GM12878 (cell line): ENCODE data around the gene RGMB. TPM values are rescaled to one million over a fixed set of nuclear protein-coding genes. Genes with fewer than 3 reads are reported as not detected.
A peak's percentile ranks its signal among the peaks of the same experiment; 100 is the strongest.

ENCODE experiments used
- ATAC-seq: fragments of 200-7000 bp; cut with Tn5 transposase; 3 replicates; pipeline ENCODE4 v1.9.1; 2020; ENCODE audit warnings: mild to moderate bottlenecking, moderate library complexity
- BruUV-seq: library from RNA; stranded (reverse); fragments of 400-500 nt; replicated peaks from 2 replicates; lab custom pipeline; 2021; lab: Mats Ljungman, UMichigan
- CTCF ChIA-PET: fragments of 300-600 bp; sonication (Branson Sonifier 250); formaldehyde crosslinking; extraction: SDS; loops from one replicate; lab custom pipeline; 2021; ENCODE audit warnings: inconsistent platforms; lab: Yijun Ruan, JAX
- POLR2A ChIA-PET: fragments of 350-600 bp; formaldehyde crosslinking; extraction: SDS; loops from one replicate; lab custom pipeline; 2021; ENCODE audit warnings: inconsistent platforms; lab: Charles Lee
- RAD21 ChIA-PET: fragments of 300-600 bp; sonication (Branson Sonifier 250); formaldehyde crosslinking; loops from one replicate; lab custom pipeline; 2023; ENCODE audit warnings: antibody characterized with exemption; ENCODE audit not compliant: unreplicated experiment; lab: Charles Lee
- SMC1A ChIA-PET: fragments of 300-600 bp; sonication (Branson Sonifier 250); formaldehyde crosslinking; loops from one replicate; lab custom pipeline; 2023; ENCODE audit not compliant: unreplicated experiment, uncharacterized antibody; lab: Charles Lee
- DNase-seq: peaks from one replicate; pipeline ENCODE4 v3.0.0-alpha.2; 2011; ENCODE audit warnings: low read depth, low spot score
- FAIRE-seq: peaks from 3 replicates; lab custom pipeline; 2011; peaks lifted over from hg19 to GRCh38; lab: Jason Lieb, UNC
- H2AFZ ChIP-seq: 2 replicates; pipeline ENCODE4 v1.6.0; 2011; ENCODE audit warnings: low read depth, low read length, control low read depth; ENCODE audit not compliant: control insufficient read depth
- H3K27ac ChIP-seq: 2 replicates; pipeline ENCODE4 v1.5.1; 2011; ENCODE audit warnings: control low read depth; ENCODE audit not compliant: control insufficient read depth, insufficient read depth
- H3K27me3 ChIP-seq, 2 experiments: replicated peaks in 1 of 2; 2 replicates each; pipeline versions ENCODE4 v1.6.0 to v1.6.1; 2011; ENCODE audit warnings: low read length in 1 of 2; ENCODE audit not compliant: control insufficient read depth in 2 of 2, insufficient read depth in 2 of 2
- H3K36me3 ChIP-seq, 2 experiments: 2 replicates each; pipeline ENCODE4 v1.5.1; 2011; ENCODE audit warnings: low read length in 1 of 2; ENCODE audit not compliant: control insufficient read depth in 2 of 2, insufficient read depth in 2 of 2
- H3K4me1 ChIP-seq: 2 replicates; pipeline ENCODE4 v1.6.1; 2011; ENCODE audit warnings: mild to moderate bottlenecking, low read length, moderate library complexity, mixed read lengths; ENCODE audit not compliant: control insufficient read depth, insufficient read depth
- H3K4me2 ChIP-seq: 2 replicates; pipeline ENCODE4 v1.6.0; 2011; ENCODE audit warnings: control low read depth; ENCODE audit not compliant: control insufficient read depth, insufficient read depth
- H3K4me3 ChIP-seq: fragments of 200-600 bp; sonication (generic); 2 replicates; pipeline ENCODE4 v1.5.1; 2016
- H3K79me2 ChIP-seq: 2 replicates; pipeline ENCODE4 v1.6.0; 2011; ENCODE audit warnings: low read length; ENCODE audit not compliant: control insufficient read depth, insufficient read depth
- H3K9ac ChIP-seq: 2 replicates; pipeline ENCODE4 v1.8.0; 2011; ENCODE audit warnings: low read length, control low read depth, mixed read lengths; ENCODE audit not compliant: control insufficient read depth, insufficient read depth
- H3K9me3 ChIP-seq: replicated peaks from 3 replicates; pipeline ENCODE4 v1.5.1; 2011; ENCODE audit warnings: mild to moderate bottlenecking, low read length; ENCODE audit not compliant: control insufficient read depth, insufficient read depth
- H4K20me1 ChIP-seq: 2 replicates; pipeline ENCODE4 v1.6.0; 2011; ENCODE audit not compliant: control insufficient read depth, insufficient read depth
- BHLHE40 ChIP-seq, 2 experiments: fragments of 450-650 bp in 1 of 2; IDR thresholded peaks; 2 replicates each; pipeline ENCODE4 v1.6.1; 2011 to 2017; ENCODE audit warnings: low read depth in 2 of 2, borderline replicate concordance in 1 of 2, improper control_type of control experiment in 1 of 2, low read length in 1 of 2, mild to moderate bottlenecking in 1 of 2
- CTCF ChIP-seq, 3 experiments: IDR thresholded peaks in 2 of 3; conservative IDR thresholded peaks in 1 of 3; 2 replicates each; pipeline ENCODE4 v1.5.1; 2011; ENCODE audit warnings: low read depth in 3 of 3, low read length in 3 of 3, mild to moderate bottlenecking in 3 of 3, control low read depth in 2 of 3, moderate library complexity in 2 of 3, inconsistent platforms in 1 of 3, mixed read lengths in 1 of 3; ENCODE audit not compliant: control insufficient read depth in 2 of 3, insufficient read depth in 1 of 3; ENCODE audit errors: extremely low read depth in 1 of 3
- EP300 ChIP-seq, 2 experiments: fragments of 150-350 bp in 1 of 2; IDR thresholded peaks; 2 replicates each; pipeline ENCODE4 v1.6.1; 2011 to 2012; ENCODE audit warnings: low read depth in 2 of 2, low read length in 2 of 2, borderline replicate concordance in 1 of 2, improper control_type of control experiment in 1 of 2, inconsistent platforms in 1 of 2; ENCODE audit not compliant: control insufficient read depth in 1 of 2
- HCFC1 ChIP-seq: fragments of 150-350 bp; IDR thresholded peaks from 2 replicates; pipeline ENCODE4 v1.6.1; 2014; ENCODE audit warnings: low read length
- IRF5 ChIP-seq: fragments of 450-650 bp; IDR thresholded peaks from 2 replicates; pipeline ENCODE4 v1.6.1; 2017; ENCODE audit warnings: borderline replicate concordance
- MXI1 ChIP-seq: fragments of 150-350 bp; IDR thresholded peaks from 2 replicates; pipeline ENCODE4 v1.6.1; 2011; ENCODE audit warnings: low read depth, mild to moderate bottlenecking, inconsistent platforms, low read length, improper control_type of control experiment
- POLR2AphosphoS5 ChIP-seq: IDR thresholded peaks from 2 replicates; pipeline ENCODE4 v1.6.1; 2011; ENCODE audit warnings: mild to moderate bottlenecking, low read length, inconsistent platforms
- RAD21 ChIP-seq: IDR thresholded peaks from 2 replicates; pipeline ENCODE4 v1.6.1; 2011; ENCODE audit warnings: mild to moderate bottlenecking, low read depth, low read length, moderate library complexity; ENCODE audit not compliant: insufficient read depth
- SIN3A ChIP-seq: IDR thresholded peaks from 2 replicates; pipeline ENCODE4 v1.6.1; 2012; ENCODE audit warnings: low read depth, low read length, improper control_type of control experiment
- SKIL ChIP-seq: fragments of 450-650 bp; IDR thresholded peaks from 2 replicates; pipeline ENCODE4 v1.6.1; 2017; ENCODE audit warnings: mild to moderate bottlenecking, low read depth, inconsistent platforms; ENCODE audit not compliant: poor library complexity, severe bottlenecking
- SMC3 ChIP-seq: IDR thresholded peaks from 2 replicates; pipeline ENCODE4 v1.6.1; 2011; ENCODE audit warnings: low read length, improper control_type of control experiment, borderline replicate concordance
- SP1 ChIP-seq: IDR thresholded peaks from one replicate; pipeline ENCODE4 v1.6.1; 2011; ENCODE audit warnings: low read depth, low read length
- SREBF1 ChIP-seq: IDR thresholded peaks from 2 replicates; pipeline ENCODE4 v1.6.1; 2012; ENCODE audit warnings: mild to moderate bottlenecking, low read length
- TCF12 ChIP-seq: IDR thresholded peaks from 2 replicates; pipeline ENCODE4 v1.6.1; 2011; ENCODE audit warnings: low read depth, mild to moderate bottlenecking, low read length
- WRNIP1 ChIP-seq: IDR thresholded peaks from 2 replicates; pipeline ENCODE4 v1.6.1; 2011; ENCODE audit warnings: low read depth, low read length, improper control_type of control experiment, borderline replicate concordance
- YY1 ChIP-seq: IDR thresholded peaks from 2 replicates; pipeline ENCODE4 v1.6.1; 2011; ENCODE audit warnings: low read depth, mild to moderate bottlenecking, low read length
- WGBS: methylation state at CpG from one replicate; pipeline ENCODE4 v1.1.6; 2016; ENCODE audit warnings: low lambda C conversion rate; ENCODE audit not compliant: insufficient replicate concordance, insufficient coverage; ENCODE audit errors: missing lambda C conversion rate; 5-methylcytosine and 5-hydroxymethylcytosine counted together
- in situ Hi-C: fragments of 300-500 bp; cut with MboI; formaldehyde crosslinking; loops from 9 replicates; pipeline ENCODE4 v1.14.3; 2018; ENCODE audit warnings: mixed read lengths
- intact Hi-C: fragments of 100-400 bp; cut with micrococcal nuclease; formaldehyde crosslinking; loops from one replicate; pipeline ENCODE4 v1.14.2; 2022; ENCODE audit not compliant: unreplicated experiment
- polyA plus RNA-seq, 11 experiments: library from polyadenylated mRNA; depleted of rRNA in 4 of 11; unstranded in 6 of 11; stranded (reverse) in 5 of 11; fragments of >200 nt; fragmentation: Nextera tagmentation in 4 of 11; fragmentation: Illumina TruSeq in 1 of 11; extraction: Ambion mirVana in 4 of 11; extraction: Trizol in 1 of 11; gene quantifications; 1 replicate in 1 of 11; 2 replicates in 10 of 11; pipeline versions ENCODE4 v1.2.1 to v1.2.3, GENCODE V29; 2011 to 2016; ENCODE audit warnings: inconsistent platforms in 2 of 11, missing spikeins in 2 of 11, low read depth in 1 of 11
- total RNA-seq, 4 experiments: library from RNA; depleted of rRNA in 3 of 4; stranded (reverse); fragments of >200 nt in 3 of 4; fragmentation: Illumina TruSeq in 1 of 4; extraction: Trizol in 1 of 4; gene quantifications; 2 replicates each; pipeline versions ENCODE4 v1.2.1 to v1.2.3, GENCODE V29; 2013 to 2021

RGMB gene
- total and polyA plus RNA-seq, 10 of the 15 experiments (the other 5 are each of a cell fraction or from before 2014, with no cell fraction given): 1.3 to 15.3 (median 7.4) TPM

- TF ChIP-seq SP1: no peak
- no peak for TF ChIP-seq IRF5
- TF ChIP-seq BHLHE40 (IDR thresholded peaks at IDR 0.05; ENCODE audit: borderline replicate concordance in 1 of 2, low read depth in 2 of 2, low read length in 1 of 2): no peak
- no peak for TF ChIP-seq MXI1
- no peak for TF ChIP-seq SMC3
- no peak for TF ChIP-seq SKIL
These were observed 5.9 kb upstream of the RGMB start (continued) for GRCh38 chr5:98767581-98767980.

- FAIRE-seq (peak; percentile 83), DNase-seq (no peak), ATAC-seq (peak; percentile 37)
- Histone ChIP-seq H3K36me3 (no peaks in the 10 kb centered on the region), H3K9me3 (no peaks in the 10 kb centered on the region), H3K9ac (no peak overlapping the region), H3K4me2 (peak overlapping the region; percentile 92), H3K27ac (no peak overlapping the region), H4K20me1 (no peaks in the 10 kb centered on the region), H3K4me3 (peak overlapping the region; percentile 79), H2AFZ (peak overlapping the region; percentile 24), H3K4me1 (peaks cover 12% of the 10 kb centered on the region), H3K27me3 (peaks cover 3 to 9% of the 10 kb centered on the region in 2 experiments; a peak in 3 of 4 replicates), H3K79me2 (no peaks in the 10 kb centered on the region)
- SMC1A ChIA-PET: interaction anchor here (0.6 to 5.3 kb wide), 17 partner anchors 9 to 1626 kb away, joined by 3 to 24 read pairs (median 4); partner anchors contain the start of gene LIX1
- CTCF ChIA-PET: interaction anchor here (0.6 to 7.5 kb wide), 51 partner anchors 9 to 1598 kb away, joined by 3 to 104 read pairs (median 4); no protein-coding TSS in a partner anchor
- 5% methylated on average over 31 of the region's 34 CpGs for whole genome bisulfite sequencing
- in situ Hi-C loops: no loop called here
- POLR2A ChIA-PET: no interaction called here
- intact Hi-C loops: loop anchor here (1.0 to 5.0 kb wide), 5 partner anchors 28 to 1471 kb away; no protein-coding TSS in a partner anchor
- RAD21 ChIA-PET: interaction anchor here (0.6 to 2.9 kb wide), 9 partner anchors 10 to 1599 kb away, joined by 3 to 14 read pairs (median 4); no protein-coding TSS in a partner anchor
- no TSS peak for BruUV-seq
- TF ChIP-seq POLR2AphosphoS5 (no peak), RAD21 (peak; percentile 89), WRNIP1 (no peak), SIN3A (no peak), YY1 (0 out of 2 replicates have a peak, but pooled peaks have one; percentile 11), HCFC1 (no peak), TCF12 (no peak), EP300 (IDR thresholded peaks at IDR 0.05; ENCODE audit: borderline replicate concordance in 1 of 2, control insufficient read depth in 1 of 2, low read depth in 2 of 2, low read length in 2 of 2) (no peak), SREBF1 (no peak), CTCF (IDR thresholded peaks at IDR 0.05 in 2 of 3, conservative IDR thresholded peaks at IDR 0.05 in 1 of 3; ENCODE audit: control insufficient read depth in 2 of 3, extremely low read depth in 1 of 3, insufficient read depth in 1 of 3, low read depth in 3 of 3, low read length in 3 of 3) (peak; percentile 82 to 98 (median 93))
These were observed 5.1 kb upstream of the RGMB start for GRCh38 chr5:98768160-98768959.
